Small intestine (tissue), 4 donors: ENCODE data around the gene AATF. TPM values are rescaled to one million over a fixed set of nuclear protein-coding genes. Genes with fewer than 3 reads are reported as not detected.

Experiments
- polyA plus RNA-seq, 4 donors: library from polyadenylated mRNA; stranded (reverse) in 3 of 4; unstranded in 1 of 4; fragments of 200-250 nt in 3 of 4; fragments of 120-200 nt in 1 of 4; gene quantifications; one replicate each; pipeline versions ENCODE4 v1.2.1 to v1.2.3, GENCODE V29; 2013
- donor health status: healthy with polysubstance abuse.
- donor health status: Bipolar disorder and iron deficiency.
- donor health status: healthy.

AATF gene
- polyA plus RNA-seq, 4 donors = 33.2 to 50.5 (median 36.0) TPM

Other genes with a start within 250 kb of the AATF start
- under 1 TPM in 1 of 4 donors, not detected in 3; 0.01 TPM for gene LHX1, start 11.5 kb upstream of the AATF start, polyA plus RNA-seq